HT1080 (cell line): ENCODE results near the gene PRR15. TPM values are rescaled to one million over a fixed set of nuclear protein-coding genes. Genes with fewer than 3 reads are reported as not detected.
"Not testable (repeated sequence)": the region's sequence is repeated elsewhere in the genome, so short reads cannot be mapped to it uniquely, and the experiment has no call there.

Experiments
- DNase-seq: peaks from one replicate; pipeline ENCODE4 v3.0.0-alpha.2; 2015; ENCODE audit warnings: low read depth
- polyA plus RNA-seq, 2 experiments: library from polyadenylated mRNA; depleted of rRNA; stranded (reverse); fragments of >200 nt; gene quantifications; 2 replicates each; pipeline ENCODE4 v1.2.3, GENCODE V29; 2015
- total RNA-seq: library from RNA; depleted of rRNA; stranded (reverse); fragments of >200 nt; shearing (Covaris generic); gene quantifications from 2 replicates; pipeline ENCODE4 v1.2.3, GENCODE V29; 2014; rRNA removed

PRR15 gene
- total RNA-seq = not detected in 2 replicates
- polyA plus RNA-seq (2015; cell fraction: cytosol; rRNA removed) = not detected in 2 replicates
- polyA plus RNA-seq (2015; cell fraction: nucleus; rRNA removed) = not detected in 2 replicates

- DNase-seq = no peak
Observed at GRCh38 chr7:29563590-29564495, at the start of gene PRR15. PRR15 (plus strand) TSS chr7:29563835; CDS start chr7:29566330, 2,495 bp downstream.

GRCh38 chr7:29516491-29516890 lies 47.1 kb upstream of the PRR15 start:
- DNase-seq = no peak

GRCh38 chr7:29518616-29519015 lies 45.0 kb upstream of the PRR15 start:
- no peak for DNase-seq

- DNase-seq = no peak
Observed at GRCh38 chr7:29523728-29524127, 39.9 kb upstream of the PRR15 start.

DNA sequence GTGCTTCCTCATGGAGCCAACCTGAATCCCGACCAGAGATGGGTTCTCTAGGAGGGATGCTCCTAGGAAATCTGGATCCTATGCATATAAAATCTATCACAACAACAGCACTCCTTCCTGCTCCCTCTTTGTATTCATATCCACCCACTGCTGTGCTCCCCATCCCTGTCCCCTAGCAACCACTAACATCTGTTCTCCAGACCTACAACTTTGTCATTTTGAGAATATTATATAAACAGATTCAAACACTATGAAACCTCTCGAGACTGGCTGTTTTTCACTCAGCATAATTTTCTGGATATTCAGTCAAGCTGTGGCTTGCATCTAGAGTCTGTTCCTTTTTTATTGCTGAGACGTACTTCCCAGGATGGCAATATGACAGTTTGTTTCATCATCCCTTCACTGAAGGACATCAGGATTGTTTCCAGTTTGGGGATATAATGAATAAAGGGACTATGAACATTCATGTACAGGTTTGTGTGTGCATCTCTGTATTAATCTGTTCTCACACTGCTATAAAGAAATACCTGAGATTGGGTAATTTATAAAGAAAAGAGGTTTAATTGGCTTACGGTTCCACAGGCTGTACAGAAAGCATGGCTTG lies 36.0 kb upstream of the PRR15 start:
- no peak for DNase-seq

DNA sequence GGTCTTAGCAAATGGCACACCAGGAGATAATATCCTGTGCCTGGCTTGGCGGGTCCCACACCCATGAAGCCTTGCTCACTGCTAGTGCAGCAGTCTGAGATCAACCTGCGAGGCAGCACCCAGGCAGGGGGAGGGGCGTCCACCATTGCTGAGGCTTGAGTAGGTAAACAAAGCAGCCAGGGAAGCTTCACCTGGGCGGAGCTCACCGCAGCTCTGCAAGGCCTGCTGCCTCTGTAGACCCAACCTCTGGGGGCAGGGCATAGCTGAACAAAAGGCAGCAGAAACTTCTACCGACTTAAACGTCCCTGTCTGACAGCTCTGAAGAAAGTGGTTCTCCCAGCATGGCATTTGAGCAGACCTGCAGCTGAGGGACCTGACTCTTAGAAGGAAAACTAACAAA lies 35.1 kb upstream of the PRR15 start:
- not testable (repeated sequence) for DNase-seq

DNA sequence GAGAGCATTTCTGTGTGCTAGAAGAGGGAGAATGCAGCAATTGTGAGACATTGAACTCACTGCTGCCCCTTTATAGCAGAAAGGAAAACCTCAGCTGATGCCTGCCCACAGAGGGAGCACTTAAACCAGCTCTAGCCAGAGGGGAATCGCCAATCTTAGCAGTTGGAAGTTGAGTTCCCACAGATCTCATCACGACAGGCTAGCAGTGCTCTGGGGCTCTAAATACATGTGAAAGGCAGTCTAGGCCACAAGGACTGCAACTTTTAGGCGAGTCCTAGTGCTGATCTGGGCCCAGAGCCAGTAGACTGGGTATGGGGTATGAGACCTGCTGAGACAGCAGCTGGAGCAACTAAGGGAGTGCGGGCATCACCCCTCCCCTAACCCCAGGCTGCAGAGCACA lies 25.2 kb upstream of the PRR15 start:
- DNase-seq = no peak

GRCh38 chr7:29539471-29539870 lies 24.2 kb upstream of the PRR15 start:
- no peak for DNase-seq

GRCh38 chr7:29547421-29547820 lies 16.2 kb upstream of the PRR15 start:
- DNase-seq = no peak

GRCh38 chr7:29548823-29549222 lies 14.8 kb upstream of the PRR15 start:
- DNase-seq = no peak

DNA sequence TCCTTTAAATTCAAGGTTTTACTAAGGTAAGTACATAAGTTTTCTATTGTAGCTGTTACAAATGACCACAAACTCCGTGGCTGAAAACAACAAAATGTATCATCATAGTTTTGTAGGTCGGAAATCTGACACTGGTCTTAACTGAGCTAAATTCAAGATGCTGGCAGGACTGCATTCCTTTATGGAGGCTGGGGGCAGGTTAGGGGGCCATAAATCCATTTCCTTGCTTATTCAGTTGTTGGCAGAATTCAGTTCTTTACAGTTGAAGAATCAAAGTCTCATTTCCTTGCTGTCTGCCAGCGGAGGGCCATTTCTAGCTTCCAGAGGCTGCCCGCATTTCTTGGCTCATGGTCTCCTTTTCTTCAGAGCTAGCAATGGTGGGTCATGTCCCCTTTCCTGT lies 11.2 kb upstream of the PRR15 start:
- DNase-seq = no peak

DNA sequence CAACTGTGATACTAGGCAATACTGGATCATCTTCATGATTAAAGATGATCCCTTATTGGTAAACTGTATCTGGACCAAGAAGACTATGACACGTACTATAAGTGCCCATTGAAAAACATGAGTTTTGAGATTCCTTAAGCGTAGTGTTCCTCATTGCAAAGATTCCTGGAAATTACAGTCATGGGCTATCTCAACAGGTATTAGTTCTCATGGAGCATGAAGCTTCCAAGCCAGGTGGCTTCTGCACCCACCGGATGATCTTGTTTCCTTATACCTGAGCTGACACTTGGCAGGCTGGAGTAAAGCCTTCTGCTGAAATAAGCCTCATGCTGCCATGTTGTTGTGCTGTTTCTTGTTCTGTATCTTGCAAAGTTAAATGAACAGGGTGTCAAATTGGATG lies 8.6 kb upstream of the PRR15 start:
- DNase-seq = no peak

DNA sequence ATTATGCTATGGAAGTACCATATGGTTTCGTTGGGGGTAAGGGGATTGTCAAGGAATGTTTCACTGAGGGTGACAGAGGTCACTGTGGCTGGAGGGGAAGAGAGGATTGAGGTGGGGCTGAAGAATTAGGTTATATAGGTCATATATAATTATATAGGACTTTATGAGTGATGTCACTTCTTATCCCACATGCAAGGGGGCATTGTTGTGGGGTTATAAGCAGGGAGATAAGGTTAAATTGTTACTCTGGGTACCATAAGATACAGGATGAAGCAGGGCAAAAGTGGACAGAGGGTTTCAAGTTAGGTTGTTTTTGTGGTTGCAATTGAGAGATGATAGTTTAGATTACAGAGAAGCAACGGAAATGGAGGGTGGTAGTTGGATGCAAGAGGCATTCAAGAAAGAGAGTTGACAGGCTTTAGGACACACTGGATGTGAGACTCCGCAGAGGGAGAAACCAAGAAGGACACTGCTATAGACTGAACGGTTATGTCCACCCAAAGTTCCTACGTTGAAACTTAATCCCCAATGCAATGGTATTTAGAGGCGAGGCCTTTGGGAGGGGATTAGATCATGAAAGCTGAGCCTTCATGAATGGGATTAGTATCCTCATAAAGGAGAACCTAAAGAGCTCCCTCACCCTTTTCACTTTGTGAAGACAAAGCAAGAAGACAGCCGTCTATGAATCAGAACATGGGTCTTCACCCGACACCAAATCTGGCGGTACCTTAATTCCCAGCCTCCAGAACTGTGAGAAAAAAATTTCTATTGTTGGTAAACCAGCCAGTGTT lies 7.0 kb upstream of the PRR15 start:
- DNase-seq = no peak

DNA sequence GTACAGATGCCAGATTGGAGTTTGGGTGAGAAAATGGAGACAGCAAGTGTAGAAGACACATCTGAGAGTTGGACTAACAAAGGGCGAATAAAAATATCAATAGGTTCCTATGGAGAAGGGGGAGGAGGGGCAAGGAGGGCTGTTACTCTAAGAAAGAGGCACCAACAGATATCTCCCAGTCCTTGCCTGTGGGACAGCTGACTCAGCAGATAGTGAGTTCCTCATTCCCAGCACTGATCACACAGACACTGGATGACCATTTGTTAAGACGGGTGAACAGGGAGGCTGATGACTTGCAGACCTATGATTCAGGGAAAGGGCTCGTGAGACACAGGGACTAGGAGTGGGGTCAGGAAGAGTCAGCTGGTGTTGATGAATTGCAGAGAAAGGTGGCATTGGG lies 5.7 kb upstream of the PRR15 start:
- no peak for DNase-seq

GRCh38 chr7:29561271-29561670 lies 2.4 kb upstream of the PRR15 start:
- DNase-seq = no peak

GRCh38 chr7:29562307-29562706 lies 1.3 kb upstream of the PRR15 start:
- no peak for DNase-seq

- no peak for DNase-seq
Observed at GRCh38 chr7:29564496-29565223, 1.0 kb downstream of the PRR15 start.

- no peak for DNase-seq
Observed at GRCh38 chr7:29565224-29565630, 1.6 kb downstream of the PRR15 start.

- DNase-seq = no peak
Observed at GRCh38 chr7:29565634-29565981, 2.0 kb downstream of the PRR15 start.

DNA sequence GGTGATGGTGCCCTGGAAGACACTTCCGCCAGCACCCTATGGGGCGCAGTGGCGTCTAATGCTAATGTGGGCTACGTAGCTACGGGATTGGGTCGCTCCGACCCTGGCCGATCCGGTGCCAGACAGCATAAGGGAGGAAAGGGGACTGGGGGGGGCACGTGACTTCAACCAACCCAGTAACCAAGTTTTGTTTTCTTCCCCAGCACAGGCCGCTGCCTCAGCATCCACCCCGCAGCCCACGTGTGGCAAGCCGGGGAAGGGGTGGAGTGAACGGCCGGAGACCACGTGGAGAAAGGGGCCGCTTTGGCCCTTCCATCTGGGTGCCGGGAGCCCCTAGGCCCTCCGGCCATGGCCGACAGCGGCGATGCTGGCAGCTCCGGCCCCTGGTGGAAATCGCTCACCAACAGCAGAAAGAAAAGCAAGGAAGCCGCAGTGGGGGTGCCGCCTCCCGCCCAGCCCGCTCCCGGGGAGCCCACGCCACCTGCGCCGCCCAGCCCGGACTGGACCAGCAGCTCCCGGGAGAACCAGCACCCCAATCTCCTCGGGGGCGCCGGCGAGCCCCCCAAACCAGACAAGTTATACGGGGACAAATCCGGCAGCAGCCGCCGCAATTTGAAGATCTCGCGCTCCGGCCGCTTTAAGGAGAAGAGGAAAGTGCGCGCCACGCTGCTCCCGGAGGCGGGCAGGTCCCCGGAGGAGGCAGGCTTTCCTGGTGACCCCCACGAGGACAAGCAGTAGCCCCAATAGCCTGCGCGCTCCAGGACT lies 2.5 kb downstream of the PRR15 start:
- no peak for DNase-seq
